ENCODE results near the gene PSG7.
"Not testable (repeated sequence)": the region's sequence is repeated elsewhere in the genome, so short reads cannot be mapped to it uniquely, and the experiment has no call there.

The PSG7 gene

DNA sequence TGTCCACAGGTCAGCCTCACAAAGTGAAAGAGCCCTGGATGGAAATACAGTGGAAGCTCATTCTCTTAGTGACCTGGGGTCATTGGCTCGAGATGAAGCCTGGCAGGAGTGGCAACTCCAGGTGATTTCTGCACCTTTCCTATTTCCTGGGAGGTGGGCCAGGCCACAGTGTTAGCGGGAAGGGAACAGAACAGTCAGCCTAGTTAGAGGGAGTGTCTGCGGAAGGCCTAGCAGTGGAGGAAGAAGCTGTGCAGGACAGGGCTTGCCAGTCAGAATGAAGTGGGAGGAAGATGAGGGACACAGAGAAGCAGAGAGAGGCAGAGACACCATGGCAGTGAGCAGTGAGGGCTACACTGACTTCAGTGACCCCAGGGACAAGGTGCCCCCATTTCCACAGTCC, 3.6 kb downstream of the PSG7 start:
- H3K27ac ChIP-seq (ENCODE audit: insufficient read depth, low read depth, low read length, poor library complexity, severe bottlenecking); H3K4me3 ChIP-seq (ENCODE audit: insufficient read depth, low read depth, low read length); H3K4me1 ChIP-seq (ENCODE audit: control insufficient read depth, insufficient read depth, low read length); H3K9me3 ChIP-seq (ENCODE audit: control insufficient read depth, low read length); H3K36me3 ChIP-seq (ENCODE audit: control insufficient read depth, insufficient read depth, low read length); H3K27me3 ChIP-seq (ENCODE audit: control insufficient read depth, insufficient read depth, low read length, poor library complexity, severe bottlenecking): not testable (repeated sequence)
- 83 to 91% methylated on average over 3 of the region's 3 CpGs for WGBS, 2 experiments

DNA sequence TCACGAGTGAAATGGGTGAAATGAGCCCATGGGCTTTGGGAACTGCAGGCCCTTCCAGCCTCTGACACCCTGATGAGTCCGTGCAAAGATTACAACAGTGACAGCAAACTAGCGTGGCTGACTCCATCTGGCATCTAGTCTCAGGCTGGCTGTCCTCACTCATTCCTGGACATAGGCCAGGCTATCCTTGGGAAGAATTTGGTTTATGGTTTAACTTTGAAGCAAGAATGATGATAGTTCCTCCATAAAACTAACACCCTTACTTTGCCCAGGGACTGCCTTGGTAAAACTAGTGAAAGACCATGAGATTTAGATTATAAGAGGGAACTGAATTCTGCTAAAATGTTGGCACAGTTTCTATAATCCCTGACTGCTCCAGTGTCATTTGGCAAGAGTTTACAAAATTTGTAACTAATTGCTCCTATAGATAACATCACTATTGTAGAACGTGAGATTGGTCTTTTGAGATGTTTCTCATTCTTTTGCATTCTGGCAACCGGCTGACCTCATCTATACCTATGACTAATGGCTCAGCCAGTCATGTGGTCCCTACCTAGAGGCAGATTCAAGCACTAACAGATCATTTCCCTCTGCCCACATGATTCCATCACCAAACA, 4.4 kb downstream of the PSG7 start:
- H3K4me3 ChIP-seq (ENCODE audit: insufficient read depth, low read depth, low read length); H3K4me1 ChIP-seq (ENCODE audit: control insufficient read depth, insufficient read depth, low read length); H3K36me3 ChIP-seq (ENCODE audit: control insufficient read depth, insufficient read depth, low read length); H3K27me3 ChIP-seq (ENCODE audit: control insufficient read depth, insufficient read depth, low read length, poor library complexity, severe bottlenecking); H3K27ac ChIP-seq (ENCODE audit: insufficient read depth, low read depth, low read length, poor library complexity, severe bottlenecking); H3K9me3 ChIP-seq (ENCODE audit: control insufficient read depth, low read length): not testable (repeated sequence)
- WGBS, 2 experiments, result 85 to 87% methylated on average over 5 of the region's 5 CpGs

DNA sequence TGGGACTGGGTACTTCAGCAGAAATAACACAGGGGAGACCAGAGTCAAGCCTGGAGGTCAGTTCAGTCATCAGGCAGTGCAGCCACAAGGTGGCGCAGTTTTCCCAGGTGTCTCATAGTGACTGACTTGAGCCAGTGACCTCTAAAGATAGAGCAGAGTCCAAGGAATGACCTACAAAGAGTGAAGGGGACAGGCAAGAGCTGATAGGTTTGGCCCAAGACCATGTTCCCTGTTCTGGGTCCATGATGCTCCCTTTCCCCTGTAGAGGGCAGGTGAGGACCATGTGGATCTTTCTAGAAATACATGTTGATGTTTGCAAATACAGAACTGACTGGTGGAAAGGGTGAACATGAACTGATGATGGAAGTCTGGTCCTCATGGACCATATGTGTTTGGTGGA, 6.8 kb downstream of the PSG7 start:
- not testable (repeated sequence) for H3K27ac ChIP-seq (ENCODE audit: insufficient read depth, low read depth, low read length, poor library complexity, severe bottlenecking); H3K4me3 ChIP-seq (ENCODE audit: insufficient read depth, low read depth, low read length); H3K4me1 ChIP-seq (ENCODE audit: control insufficient read depth, insufficient read depth, low read length); H3K9me3 ChIP-seq (ENCODE audit: control insufficient read depth, low read length); H3K27me3 ChIP-seq (ENCODE audit: control insufficient read depth, insufficient read depth, low read length, poor library complexity, severe bottlenecking); H3K36me3 ChIP-seq (ENCODE audit: control insufficient read depth, insufficient read depth, low read length)
- 8 to 24% methylated on average over 1 of the region's 1 CpG for WGBS, 2 experiments

DNA sequence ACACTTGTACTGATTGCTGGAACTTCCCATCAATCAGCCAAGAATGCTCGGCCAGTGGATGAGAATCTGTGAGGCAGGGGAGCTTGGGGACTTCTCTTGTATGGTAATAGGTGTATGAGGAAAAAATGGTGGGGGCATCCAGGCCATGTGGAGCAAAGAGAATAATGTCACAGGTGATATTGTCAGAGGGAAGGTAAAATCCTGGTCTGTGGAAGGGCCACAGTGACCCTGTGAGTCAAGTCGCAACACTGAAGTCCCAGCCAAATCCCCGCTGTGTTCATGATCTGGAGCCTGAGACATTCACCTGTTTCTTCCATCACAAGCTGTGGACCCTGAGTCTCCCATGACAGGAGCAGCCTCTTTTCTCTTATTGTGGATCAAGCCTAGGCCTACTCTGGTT, 8.1 kb downstream of the PSG7 start:
- H3K4me1 ChIP-seq (ENCODE audit: control insufficient read depth, insufficient read depth, low read length), result no peaks in the 10 kb centered on the region
- no peak overlapping the region for H3K27ac ChIP-seq (ENCODE audit: insufficient read depth, low read depth, low read length, poor library complexity, severe bottlenecking)
- H3K9me3 ChIP-seq (ENCODE audit: control insufficient read depth, low read length), result no peaks in the 10 kb centered on the region
- H3K4me3 ChIP-seq (ENCODE audit: insufficient read depth, low read depth, low read length), result no peak overlapping the region
- WGBS, 2 experiments, result 91 to 93% methylated on average over 3 of the region's 3 CpGs
- no peaks in the 10 kb centered on the region for H3K27me3 ChIP-seq (ENCODE audit: control insufficient read depth, insufficient read depth, low read length, poor library complexity, severe bottlenecking)
- H3K36me3 ChIP-seq (ENCODE audit: control insufficient read depth, insufficient read depth, low read length), result no peaks in the 10 kb centered on the region

DNA sequence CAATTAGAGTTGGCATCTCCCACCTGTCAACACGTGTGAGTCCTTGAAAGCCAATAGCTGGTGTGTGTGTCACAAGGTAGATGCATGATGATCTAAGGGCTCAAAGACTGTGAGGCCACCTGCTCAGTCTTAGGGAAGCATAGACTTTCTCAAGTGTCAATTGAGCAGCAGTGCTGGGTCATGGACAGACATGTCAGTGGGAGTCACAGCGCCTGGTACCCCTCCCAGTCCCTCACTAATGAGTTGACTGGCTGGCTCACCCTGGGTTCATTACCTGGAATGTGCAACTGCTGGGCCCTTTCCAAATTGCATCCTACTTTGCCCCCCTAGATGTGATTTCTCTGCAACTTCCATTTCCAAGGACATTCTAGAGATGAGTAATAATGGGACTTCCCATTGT, 10.2 kb downstream of the PSG7 start:
- no peak overlapping the region for H3K4me3 ChIP-seq (ENCODE audit: insufficient read depth, low read depth, low read length)
- whole genome bisulfite sequencing, 2 experiments, result 75 to 78% methylated on average over 2 of the region's 2 CpGs

DNA sequence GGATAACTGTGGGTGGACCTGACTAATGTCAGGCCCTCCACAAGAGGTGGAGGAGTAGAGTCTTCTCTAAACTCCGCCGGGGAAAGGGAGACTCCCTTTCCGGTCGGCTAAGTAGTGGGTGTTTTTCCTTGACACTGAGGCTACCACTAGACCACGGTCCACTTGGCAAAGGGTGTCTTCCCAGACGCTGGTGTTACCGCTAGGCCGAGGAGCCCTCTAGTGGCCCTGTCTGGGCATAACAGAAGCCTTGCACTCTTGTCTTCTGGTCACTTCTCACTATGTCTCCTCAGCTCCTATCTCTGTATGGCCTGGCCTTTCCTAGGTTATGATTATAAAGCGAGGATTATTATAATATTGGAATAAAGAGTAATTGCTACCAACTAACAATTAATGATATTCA, 13.9 kb downstream of the PSG7 start:
- H3K9me3 ChIP-seq (ENCODE audit: control insufficient read depth, low read length); H3K4me1 ChIP-seq (ENCODE audit: control insufficient read depth, insufficient read depth, low read length); H3K36me3 ChIP-seq (ENCODE audit: control insufficient read depth, insufficient read depth, low read length); H3K4me3 ChIP-seq (ENCODE audit: insufficient read depth, low read depth, low read length); H3K27me3 ChIP-seq (ENCODE audit: control insufficient read depth, insufficient read depth, low read length, poor library complexity, severe bottlenecking); H3K27ac ChIP-seq (ENCODE audit: insufficient read depth, low read depth, low read length, poor library complexity, severe bottlenecking): not testable (repeated sequence)
- WGBS, 2 experiments, result 51 to 52% methylated on average over 8 of the region's 9 CpGs

More for the DNA sequence above, 10.2 kb downstream of the PSG7 start:
- Histone ChIP-seq H3K36me3 (ENCODE audit: control insufficient read depth, insufficient read depth, low read length) (no peaks in the 10 kb centered on the region), H3K9me3 (ENCODE audit: control insufficient read depth, low read length) (no peaks in the 10 kb centered on the region), H3K4me1 (ENCODE audit: control insufficient read depth, insufficient read depth, low read length) (no peaks in the 10 kb centered on the region), H3K27ac (ENCODE audit: insufficient read depth, low read depth, low read length, poor library complexity, severe bottlenecking) (no peak overlapping the region), H3K27me3 (ENCODE audit: control insufficient read depth, insufficient read depth, low read length, poor library complexity, severe bottlenecking) (no peaks in the 10 kb centered on the region)

DNA sequence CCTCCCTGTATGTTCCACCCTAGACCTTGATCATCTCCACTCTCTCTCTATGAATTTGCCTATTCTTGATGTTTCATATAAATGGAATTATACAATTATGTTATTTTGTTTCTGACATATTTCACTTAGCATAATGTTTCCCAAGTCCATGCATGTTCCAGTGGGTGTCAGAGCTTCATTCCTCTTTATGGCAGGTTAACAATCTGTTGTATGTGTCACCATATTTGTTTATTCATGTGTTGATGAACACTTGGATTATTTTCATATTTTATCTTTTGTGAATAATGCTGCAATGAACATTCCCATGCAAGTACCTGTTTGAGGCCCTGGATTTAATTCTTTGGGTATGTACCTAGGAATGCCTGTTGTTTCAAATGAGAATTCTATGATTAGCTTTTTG, 16.0 kb downstream of the PSG7 start:
- not testable (repeated sequence) for H3K9me3 ChIP-seq (ENCODE audit: control insufficient read depth, low read length); H3K4me1 ChIP-seq (ENCODE audit: control insufficient read depth, insufficient read depth, low read length); H3K36me3 ChIP-seq (ENCODE audit: control insufficient read depth, insufficient read depth, low read length); H3K27ac ChIP-seq (ENCODE audit: insufficient read depth, low read depth, low read length, poor library complexity, severe bottlenecking); H3K27me3 ChIP-seq (ENCODE audit: control insufficient read depth, insufficient read depth, low read length, poor library complexity, severe bottlenecking); H3K4me3 ChIP-seq (ENCODE audit: insufficient read depth, low read depth, low read length)

DNA sequence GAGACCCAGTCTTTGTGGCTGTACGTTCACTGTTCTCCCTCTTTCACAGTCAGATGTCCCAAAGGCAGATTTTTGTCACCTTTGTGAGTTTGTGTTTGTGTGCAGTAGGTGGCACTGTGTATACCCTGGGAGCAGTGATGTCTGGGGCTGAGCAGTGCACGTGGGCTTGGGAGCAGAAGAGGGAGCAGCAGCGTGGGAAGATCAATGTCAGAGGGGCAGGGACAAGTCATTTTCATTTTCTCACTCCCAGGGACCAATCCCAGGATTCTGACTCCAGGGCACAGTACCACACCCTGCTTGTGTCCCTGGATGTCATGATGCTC, 17.3 kb downstream of the PSG7 start:
- H3K4me1 ChIP-seq (ENCODE audit: control insufficient read depth, insufficient read depth, low read length), result no peaks in the 10 kb centered on the region
- H3K36me3 ChIP-seq (ENCODE audit: control insufficient read depth, insufficient read depth, low read length), result no peaks in the 10 kb centered on the region
- H3K27me3 ChIP-seq (ENCODE audit: control insufficient read depth, insufficient read depth, low read length, poor library complexity, severe bottlenecking), result no peaks in the 10 kb centered on the region
- WGBS, 2 experiments, result 40 to 51% methylated on average over 3 of the region's 3 CpGs
- H3K27ac ChIP-seq (ENCODE audit: insufficient read depth, low read depth, low read length, poor library complexity, severe bottlenecking), result no peak overlapping the region
- H3K4me3 ChIP-seq (ENCODE audit: insufficient read depth, low read depth, low read length), result no peak overlapping the region
- no peaks in the 10 kb centered on the region for H3K9me3 ChIP-seq (ENCODE audit: control insufficient read depth, low read length)

DNA sequence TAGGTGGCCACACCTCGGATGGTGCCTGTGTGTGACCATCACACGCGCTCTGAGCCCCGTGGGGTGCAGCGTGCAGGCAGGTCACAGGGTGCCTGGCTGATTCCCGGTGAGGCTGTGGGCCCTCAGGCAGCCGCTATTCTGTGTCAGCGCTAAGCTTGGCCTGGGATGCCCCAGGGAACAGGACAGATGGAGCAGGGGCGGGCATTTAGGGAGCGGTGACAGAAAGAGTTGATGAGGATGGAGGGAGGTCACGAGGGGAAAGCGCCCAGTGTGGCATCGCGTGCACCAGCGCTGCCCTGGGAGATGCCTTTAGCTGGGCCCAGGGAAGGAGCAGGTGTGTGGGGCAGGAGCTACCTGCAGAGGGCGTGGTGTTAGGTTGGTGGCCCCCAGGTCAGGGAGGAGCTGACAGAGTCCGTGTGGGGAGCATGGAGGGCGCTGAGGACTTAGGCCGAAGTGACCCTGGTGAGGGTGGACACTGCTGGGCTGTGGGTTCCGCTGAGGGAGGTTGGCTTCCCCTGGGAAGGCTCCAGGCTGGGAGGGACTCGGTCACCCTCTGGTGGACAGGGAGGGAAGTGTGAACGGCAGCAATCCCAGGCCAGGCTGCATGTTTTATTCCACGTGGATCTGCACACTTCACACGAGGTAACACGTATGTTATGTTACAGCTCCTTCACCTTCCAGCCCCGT, 17.8 kb downstream of the PSG7 start:
- H3K4me1 ChIP-seq (ENCODE audit: control insufficient read depth, insufficient read depth, low read length); H3K27ac ChIP-seq (ENCODE audit: insufficient read depth, low read depth, low read length, poor library complexity, severe bottlenecking); H3K36me3 ChIP-seq (ENCODE audit: control insufficient read depth, insufficient read depth, low read length); H3K27me3 ChIP-seq (ENCODE audit: control insufficient read depth, insufficient read depth, low read length, poor library complexity, severe bottlenecking); H3K9me3 ChIP-seq (ENCODE audit: control insufficient read depth, low read length); H3K4me3 ChIP-seq (ENCODE audit: insufficient read depth, low read depth, low read length): not testable (repeated sequence)
- 84 to 85% methylated on average over 26 of the region's 26 CpGs for WGBS, 2 experiments

DNA sequence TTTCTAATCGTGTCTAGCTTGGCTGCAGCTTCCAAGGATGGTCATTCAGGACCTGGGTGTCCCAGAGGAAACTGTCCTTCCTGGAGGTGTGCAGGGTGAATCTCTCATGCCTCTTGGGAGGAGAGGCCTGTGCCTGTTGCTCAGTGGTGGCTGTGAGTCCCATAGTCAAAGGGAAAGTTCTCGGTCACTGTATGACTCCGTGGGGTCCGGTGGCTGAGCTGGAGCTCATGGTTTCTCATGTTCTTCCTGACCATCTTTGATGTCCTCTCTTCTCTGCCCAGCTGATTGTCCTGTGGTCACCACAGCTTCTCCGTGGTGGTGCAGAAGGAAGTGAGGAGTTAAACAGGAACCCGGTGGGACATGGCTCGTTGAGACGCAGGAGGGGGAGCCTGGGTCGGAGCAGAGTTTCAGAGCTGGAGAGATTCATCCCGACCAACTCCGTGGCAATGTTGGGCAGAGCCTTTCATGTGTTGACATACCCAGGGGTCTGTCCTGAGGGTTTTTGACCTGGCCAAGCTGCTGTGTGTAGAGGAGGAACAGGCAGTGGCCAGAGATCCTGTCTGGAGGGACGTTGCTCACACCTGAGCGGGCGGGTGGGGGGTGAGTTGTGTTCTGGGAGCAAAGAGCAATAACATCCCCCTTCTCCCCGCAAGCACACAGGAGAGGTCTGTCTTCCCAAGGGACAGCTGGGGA, 18.5 kb downstream of the PSG7 start:
- H3K27me3 ChIP-seq (ENCODE audit: control insufficient read depth, insufficient read depth, low read length, poor library complexity, severe bottlenecking); H3K27ac ChIP-seq (ENCODE audit: insufficient read depth, low read depth, low read length, poor library complexity, severe bottlenecking); H3K36me3 ChIP-seq (ENCODE audit: control insufficient read depth, insufficient read depth, low read length); H3K9me3 ChIP-seq (ENCODE audit: control insufficient read depth, low read length); H3K4me1 ChIP-seq (ENCODE audit: control insufficient read depth, insufficient read depth, low read length); H3K4me3 ChIP-seq (ENCODE audit: insufficient read depth, low read depth, low read length): not testable (repeated sequence)
- 85% methylated on average over 15 of the region's 15 CpGs for WGBS, 2 experiments
